Measurements from ENCODE around the gene SLC25A14. TPM values are rescaled to one million over a fixed set of nuclear protein-coding genes. Genes with fewer than 3 reads are reported as not detected.
"Not testable (repeated sequence)": the region's sequence is repeated elsewhere in the genome, so short reads cannot be mapped to it uniquely, and the experiment has no call there.

The SLC25A14 gene
- total and polyA plus RNA-seq, 8 donors: 1.2 to 19.3 (median 9.3) TPM

DNA sequence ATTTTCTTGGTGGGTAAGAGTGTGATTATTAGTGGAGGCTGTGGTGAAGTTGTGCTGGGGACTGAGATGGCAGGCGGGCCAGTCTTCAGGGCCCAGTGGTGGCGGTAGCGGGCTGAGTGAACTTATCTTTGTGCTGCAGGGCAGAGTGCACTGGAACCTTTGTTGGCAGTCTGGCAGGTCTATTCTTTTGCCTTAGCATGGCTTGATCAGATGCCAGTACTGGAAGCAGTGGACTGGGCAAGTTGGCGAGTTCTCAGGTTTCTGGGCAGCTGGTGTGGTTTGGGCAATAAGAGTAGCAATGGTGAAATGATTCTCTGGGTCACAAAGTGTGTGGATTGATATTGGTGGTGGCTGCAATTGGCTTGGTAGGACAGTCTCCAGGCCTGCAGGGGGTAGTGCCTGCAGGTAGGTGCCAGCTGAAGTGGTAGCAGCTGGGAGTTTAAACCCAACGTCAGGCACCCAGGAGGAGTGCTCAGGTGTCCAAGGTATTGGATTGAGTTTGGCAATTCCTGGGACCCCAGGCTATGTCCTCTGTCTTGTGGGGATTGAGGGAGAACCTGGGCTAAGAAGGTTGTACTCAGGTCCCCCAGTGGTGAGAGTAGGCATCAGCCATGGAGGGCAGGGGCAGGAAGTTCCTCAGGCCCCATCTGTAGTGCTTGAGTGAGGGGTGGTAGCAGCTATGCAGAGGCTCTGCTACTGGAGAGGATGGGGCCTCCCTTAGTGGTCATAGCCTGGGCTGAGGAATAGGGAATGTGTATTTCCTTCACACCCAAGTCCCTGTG, 34.9 kb upstream of the SLC25A14 start:
- H3K4me3 ChIP-seq: no peak overlapping the region
- H3K36me3 ChIP-seq: no peaks in the 10 kb centered on the region
- peaks cover 0 to 2% (median 0%) of the 10 kb centered on the region in 3 donors for H3K27me3 ChIP-seq
- peak in 1 of 2 donors; percentile 35 for DNase-seq
- intact Hi-C loops (cut with DNase I; ENCODE audit: low total_unique reads): no loop called here
- no peaks in the 10 kb centered on the region for H3K9me3 ChIP-seq
- no peaks in the 10 kb centered on the region for H3K4me1 ChIP-seq
- TF ChIP-seq POLR2AphosphoS5 (IDR thresholded peaks at IDR 0.05) (no peak), EP300 (IDR thresholded peaks at IDR 0.05) (no peak), POLR2A (IDR thresholded peaks at IDR 0.05) (no peak)
- TF ChIP-seq, protein P1, sequence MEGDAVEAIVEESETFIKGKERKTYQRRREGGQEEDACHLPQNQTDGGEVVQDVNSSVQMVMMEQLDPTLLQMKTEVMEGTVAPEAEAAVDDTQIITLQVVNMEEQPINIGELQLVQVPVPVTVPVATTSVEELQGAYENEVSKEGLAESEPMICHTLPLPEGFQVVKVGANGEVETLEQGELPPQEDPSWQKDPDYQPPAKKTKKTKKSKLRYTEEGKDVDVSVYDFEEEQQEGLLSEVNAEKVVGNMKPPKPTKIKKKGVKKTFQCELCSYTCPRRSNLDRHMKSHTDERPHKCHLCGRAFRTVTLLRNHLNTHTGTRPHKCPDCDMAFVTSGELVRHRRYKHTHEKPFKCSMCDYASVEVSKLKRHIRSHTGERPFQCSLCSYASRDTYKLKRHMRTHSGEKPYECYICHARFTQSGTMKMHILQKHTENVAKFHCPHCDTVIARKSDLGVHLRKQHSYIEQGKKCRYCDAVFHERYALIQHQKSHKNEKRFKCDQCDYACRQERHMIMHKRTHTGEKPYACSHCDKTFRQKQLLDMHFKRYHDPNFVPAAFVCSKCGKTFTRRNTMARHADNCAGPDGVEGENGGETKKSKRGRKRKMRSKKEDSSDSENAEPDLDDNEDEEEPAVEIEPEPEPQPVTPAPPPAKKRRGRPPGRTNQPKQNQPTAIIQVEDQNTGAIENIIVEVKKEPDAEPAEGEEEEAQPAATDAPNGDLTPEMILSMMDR (IDR thresholded peaks at IDR 0.05): no peak
- 55 to 86% (median 65%) methylated on average over 5 of the region's 5 CpGs for WGBS, 5 donors
- H3K27ac ChIP-seq: no peak overlapping the region

DNA sequence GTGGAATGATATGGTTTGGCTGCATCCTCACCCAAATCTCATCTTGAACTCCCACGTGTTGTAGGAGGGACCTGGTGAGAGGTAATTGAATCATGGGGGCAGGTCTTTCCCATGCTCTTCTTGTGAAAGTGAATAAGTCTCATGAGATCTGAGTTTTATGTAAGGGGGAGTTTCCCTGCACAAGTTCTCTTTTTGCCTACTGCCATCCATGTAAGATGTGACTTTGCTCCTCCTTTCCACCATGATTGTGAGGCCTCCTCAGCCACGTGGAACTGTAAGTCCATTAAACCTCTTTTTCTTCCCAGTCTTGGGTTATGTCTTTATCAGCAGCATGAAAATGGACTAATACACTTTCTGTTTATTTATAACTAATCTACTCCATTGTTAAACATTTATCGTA, 19.8 kb upstream of the SLC25A14 start:
- not testable (repeated sequence) for DNase-seq, H3K27ac ChIP-seq

DNA sequence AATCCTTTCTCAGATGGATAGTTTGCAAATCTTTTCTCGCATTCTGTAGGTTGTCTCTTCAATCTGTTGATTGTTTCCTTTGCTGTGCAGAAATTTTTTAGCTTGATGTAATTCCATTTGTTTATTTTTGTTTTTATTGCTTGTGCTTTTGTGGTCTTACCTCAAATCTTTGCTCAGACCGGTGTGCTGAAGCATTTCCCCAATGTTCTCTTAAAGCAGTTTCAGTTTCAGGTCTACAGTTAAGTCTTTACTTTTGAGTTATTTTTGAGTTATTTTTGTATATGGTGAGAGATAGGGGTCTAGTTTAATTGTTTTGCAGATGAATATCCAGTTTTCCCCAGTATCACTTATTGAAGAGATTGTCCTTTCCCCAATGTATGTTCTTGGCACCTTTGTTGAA, 18.2 kb upstream of the SLC25A14 start:
- Histone ChIP-seq H3K27ac (no peak overlapping the region), H3K4me3 (no peak overlapping the region), H3K36me3 (no peaks in the 10 kb centered on the region), H3K27me3 (peaks cover 0 to 8% (median 0%) of the 10 kb centered on the region in 3 donors), H3K4me1 (no peaks in the 10 kb centered on the region), H3K9me3 (no peaks in the 10 kb centered on the region)
- DNase-seq: no peak
- WGBS, 5 donors: 78 to 87% (median 80%) methylated on average over 2 of the region's 2 CpGs
- no peak for TF ChIP-seq EP300 (IDR thresholded peaks at IDR 0.05)
- TF ChIP-seq POLR2A (IDR thresholded peaks at IDR 0.05): no peak
- intact Hi-C loops (cut with DNase I; ENCODE audit: low total_unique reads): no loop called here

More for the DNA sequence above, 19.8 kb upstream of the SLC25A14 start:
- intact Hi-C loops (cut with DNase I; ENCODE audit: low total_unique reads); H3K9me3 ChIP-seq; H3K4me3 ChIP-seq; H3K36me3 ChIP-seq; H3K4me1 ChIP-seq: not testable (repeated sequence)
- 40 to 59% (median 49%) methylated on average over 3 of the region's 3 CpGs for WGBS, 5 donors
- H3K27me3 ChIP-seq: peaks cover 0 to 12% (median 0%) of the 10 kb centered on the region in 3 donors

DNA sequence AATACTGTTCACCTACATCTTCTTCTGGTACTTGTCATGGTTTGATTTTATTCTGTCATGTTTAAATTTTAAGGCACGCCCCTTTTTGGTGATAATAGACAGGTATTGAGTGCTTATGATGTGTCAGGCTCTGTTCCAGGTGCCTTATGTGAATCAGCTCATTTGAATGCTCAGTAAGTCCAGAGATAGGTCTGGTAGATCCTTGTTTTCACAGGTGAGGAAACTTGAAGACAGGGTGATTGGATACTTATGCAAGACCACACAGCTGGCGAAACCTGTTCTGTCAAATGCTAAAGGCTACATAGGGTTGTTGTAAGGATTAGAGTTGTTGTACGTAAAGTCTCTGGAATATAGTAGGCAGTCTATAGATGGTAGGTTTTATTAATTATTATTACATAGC, 9.6 kb upstream of the SLC25A14 start:
- peak in 1 of 2 donors; percentile 7 for DNase-seq
- TF ChIP-seq EP300 (IDR thresholded peaks at IDR 0.05) (no peak), POLR2A (IDR thresholded peaks at IDR 0.05) (no peak), POLR2AphosphoS5 (IDR thresholded peaks at IDR 0.05) (no peak)
- TF ChIP-seq, protein P1 (IDR thresholded peaks at IDR 0.05): no peak
- 57 to 76% (median 65%) methylated on average over 3 of the region's 3 CpGs for WGBS, 5 donors

DNA sequence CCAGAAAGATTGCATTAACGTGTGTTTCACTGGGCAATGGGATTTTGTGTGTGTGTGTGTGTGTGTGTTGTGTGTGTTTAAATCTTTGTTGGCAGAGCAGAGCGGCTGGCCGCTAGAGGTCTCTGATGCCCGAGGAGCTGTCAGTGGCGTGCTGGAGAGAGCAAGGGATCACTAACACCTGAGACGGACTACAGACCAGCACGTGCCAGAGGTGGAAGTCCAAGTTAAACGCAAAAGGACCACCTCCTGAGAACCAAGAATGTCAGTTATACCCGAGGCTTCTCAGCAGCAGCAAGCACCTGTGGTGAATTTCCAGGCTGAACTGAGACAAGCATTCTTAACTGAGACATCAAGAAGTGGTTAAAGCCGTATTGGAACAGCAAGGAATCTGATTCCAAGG, 9.0 kb upstream of the SLC25A14 start:
- intact Hi-C loops (cut with DNase I; ENCODE audit: low total_unique reads): no loop called here
- Histone ChIP-seq H3K4me1 (peaks cover 0 to 4% (median 0%) of the 10 kb centered on the region in 4 donors), H3K27me3 (peaks cover 0 to 23% (median 0%) of the 10 kb centered on the region in 3 donors), H3K9me3 (no peaks in the 10 kb centered on the region), H3K36me3 (no peaks in the 10 kb centered on the region), H3K4me3 (no peak overlapping the region), H3K27ac (no peak overlapping the region)
- TF ChIP-seq, protein P1 (IDR thresholded peaks at IDR 0.05): peak in 3 of 7 experiments; percentile 11 to 39 (median 38)
- TF ChIP-seq POLR2AphosphoS5 (IDR thresholded peaks at IDR 0.05): no peak
- no peak for TF ChIP-seq POLR2A (IDR thresholded peaks at IDR 0.05)
- TF ChIP-seq EP300 (IDR thresholded peaks at IDR 0.05): no peak
- WGBS, 5 donors: 3 to 11% (median 7%) methylated on average over 10 of the region's 10 CpGs
- DNase-seq: peak; percentile 56 to 68

More for the DNA sequence above, 9.6 kb upstream of the SLC25A14 start:
- no peak overlapping the region for H3K4me3 ChIP-seq
- H3K27ac ChIP-seq: no peak overlapping the region
- no peaks in the 10 kb centered on the region for H3K36me3 ChIP-seq
- intact Hi-C loops (cut with DNase I; ENCODE audit: low total_unique reads): no loop called here
- peaks cover 0 to 4% (median 0%) of the 10 kb centered on the region in 4 donors for H3K4me1 ChIP-seq
- peaks cover 0 to 23% (median 0%) of the 10 kb centered on the region in 3 donors for H3K27me3 ChIP-seq
- no peaks in the 10 kb centered on the region for H3K9me3 ChIP-seq

Measured in stomach (tissue), 9 donors.